Measurements from ENCODE around the gene NUDT2.
"Not testable (repeated sequence)": the region's sequence is repeated elsewhere in the genome, so short reads cannot be mapped to it uniquely, and the experiment has no call there.

NUDT2 gene

DNA sequence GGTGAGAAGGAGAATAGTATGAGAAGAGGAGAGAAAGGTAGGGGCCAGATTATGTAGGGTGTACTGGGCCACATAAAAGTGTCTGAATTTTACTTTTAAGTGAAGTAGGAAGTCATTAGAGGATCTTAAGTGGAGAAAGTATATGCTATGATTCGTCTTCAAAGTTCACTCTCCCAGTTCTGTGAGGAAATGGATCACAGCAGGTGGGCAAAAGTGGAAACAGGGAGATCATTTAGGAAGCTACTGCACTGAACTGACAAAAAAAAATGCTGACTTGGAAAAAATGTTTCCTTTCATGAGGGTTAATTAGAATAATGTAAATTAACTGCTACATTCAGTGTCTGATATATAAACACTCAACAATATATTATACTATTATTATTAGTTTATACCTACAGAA is 2.7 kb upstream of the NUDT2 start:
- peaks cover 20% of the 10 kb centered on the region for H3K4me1 Mint-ChIP-seq (ENCODE audit: low read depth)
- no peak overlapping the region for H3K27ac Mint-ChIP-seq
- no peak overlapping the region for H3K4me3 Mint-ChIP-seq

GRCh38 chr9:34328500-34328986 is 826 bp upstream of the NUDT2 start:
- peak overlapping the region; percentile 96 for H3K27ac Mint-ChIP-seq
- H3K36me3 Mint-ChIP-seq (ENCODE audit: low read depth) = no peaks in the 10 kb centered on the region
- H3K27me3 Mint-ChIP-seq (ENCODE audit: low read depth) = no peaks in the 10 kb centered on the region
- H3K4me1 Mint-ChIP-seq (ENCODE audit: low read depth) = peaks cover 29% of the 10 kb centered on the region
- no peaks in the 10 kb centered on the region for H3K9me3 Mint-ChIP-seq
- peak overlapping the region; percentile 93 for H3K4me3 Mint-ChIP-seq

More for the DNA sequence above, 2.7 kb upstream of the NUDT2 start:
- Mint-ChIP-seq H3K36me3 (ENCODE audit: low read depth) (no peaks in the 10 kb centered on the region), H3K27me3 (ENCODE audit: low read depth) (no peaks in the 10 kb centered on the region), H3K9me3 (no peaks in the 10 kb centered on the region)

DNA sequence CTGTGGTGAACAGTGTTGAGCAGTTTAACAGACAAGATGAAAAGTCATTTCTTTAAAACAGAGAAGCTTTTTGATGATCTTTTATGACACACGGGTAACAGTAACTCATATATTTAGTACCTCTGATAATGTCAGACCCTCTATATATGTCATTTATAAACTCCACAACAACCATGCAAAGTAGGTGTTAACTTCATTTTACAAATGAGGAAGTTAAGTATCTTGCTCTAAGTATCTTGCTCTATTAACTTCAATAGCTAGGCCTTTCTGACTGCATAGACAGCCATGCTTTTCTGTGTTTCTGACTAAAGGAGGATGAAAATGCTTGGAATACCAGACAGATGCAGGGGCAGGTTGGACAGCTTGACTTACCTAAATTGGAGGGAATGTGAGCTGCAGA is 1.8 kb downstream of the NUDT2 start:
- Mint-ChIP-seq H3K36me3 (ENCODE audit: low read depth) (no peaks in the 10 kb centered on the region), H3K4me1 (ENCODE audit: low read depth) (peaks cover 34% of the 10 kb centered on the region), H3K9me3 (no peaks in the 10 kb centered on the region), H3K4me3 (peak overlapping the region; percentile 14), H3K27me3 (ENCODE audit: low read depth) (no peaks in the 10 kb centered on the region), H3K27ac (peak overlapping the region; percentile 2)

- H3K9me3 Mint-ChIP-seq = no peaks in the 10 kb centered on the region
- H3K27me3 Mint-ChIP-seq (ENCODE audit: low read depth) = no peaks in the 10 kb centered on the region
- no peaks in the 10 kb centered on the region for H3K36me3 Mint-ChIP-seq (ENCODE audit: low read depth)
- H3K4me3 Mint-ChIP-seq = no peak overlapping the region
- H3K4me1 Mint-ChIP-seq (ENCODE audit: low read depth) = peaks cover 28% of the 10 kb centered on the region
- no peak overlapping the region for H3K27ac Mint-ChIP-seq
Observed at GRCh38 chr9:34332076-34332964, 3.0 kb downstream of the NUDT2 start.

DNA sequence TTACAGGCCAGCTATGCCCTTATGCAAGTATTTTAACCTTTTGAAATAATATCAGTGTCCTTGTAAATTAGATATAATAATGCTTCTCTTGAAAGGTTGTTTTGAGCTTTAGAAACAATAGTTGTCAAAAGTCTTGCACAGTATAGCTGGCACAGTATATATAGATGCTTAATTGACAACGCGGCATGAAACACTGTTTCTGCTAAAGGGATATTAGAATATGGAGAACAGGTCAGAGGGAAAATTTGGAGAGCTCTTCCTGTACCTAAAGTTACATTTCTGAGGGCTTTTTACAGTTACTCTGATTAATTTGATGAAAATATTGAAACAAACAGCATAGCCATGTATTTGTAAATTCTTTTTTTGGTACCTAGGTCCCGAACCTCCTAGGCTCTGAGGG is 4.5 kb downstream of the NUDT2 start:
- Mint-ChIP-seq H3K4me3 (no peak overlapping the region), H3K27ac (no peak overlapping the region), H3K4me1 (ENCODE audit: low read depth) (peaks cover 21% of the 10 kb centered on the region), H3K9me3 (no peaks in the 10 kb centered on the region), H3K36me3 (ENCODE audit: low read depth) (no peaks in the 10 kb centered on the region), H3K27me3 (ENCODE audit: low read depth) (no peaks in the 10 kb centered on the region)

- Mint-ChIP-seq H3K36me3 (ENCODE audit: low read depth) (peaks cover 2% of the 10 kb centered on the region), H3K4me1 (ENCODE audit: low read depth) (peaks cover 21% of the 10 kb centered on the region), H3K27ac (no peak overlapping the region), H3K9me3 (no peaks in the 10 kb centered on the region), H3K4me3 (no peak overlapping the region), H3K27me3 (ENCODE audit: low read depth) (no peaks in the 10 kb centered on the region)
Observed at GRCh38 chr9:34334337-34334824, 5.0 kb downstream of the NUDT2 start.

GRCh38 chr9:34334916-34335315 is 5.5 kb downstream of the NUDT2 start:
- H3K9me3 Mint-ChIP-seq = no peaks in the 10 kb centered on the region
- H3K4me1 Mint-ChIP-seq (ENCODE audit: low read depth) = peaks cover 21% of the 10 kb centered on the region
- no peak overlapping the region for H3K27ac Mint-ChIP-seq
- H3K4me3 Mint-ChIP-seq = no peak overlapping the region
- no peaks in the 10 kb centered on the region for H3K27me3 Mint-ChIP-seq (ENCODE audit: low read depth)
- peaks cover 2% of the 10 kb centered on the region for H3K36me3 Mint-ChIP-seq (ENCODE audit: low read depth)

GRCh38 chr9:34335376-34335775 is 6.0 kb downstream of the NUDT2 start:
- Mint-ChIP-seq H3K27me3 (ENCODE audit: low read depth) (no peaks in the 10 kb centered on the region), H3K4me3 (no peak overlapping the region), H3K27ac (no peak overlapping the region), H3K4me1 (ENCODE audit: low read depth) (peaks cover 18% of the 10 kb centered on the region), H3K9me3 (no peaks in the 10 kb centered on the region), H3K36me3 (ENCODE audit: low read depth) (peaks cover 6% of the 10 kb centered on the region)

GRCh38 chr9:34337403-34337802 is 8.0 kb downstream of the NUDT2 start:
- H3K4me3 Mint-ChIP-seq = no peak overlapping the region
- H3K9me3 Mint-ChIP-seq = no peaks in the 10 kb centered on the region
- no peaks in the 10 kb centered on the region for H3K27me3 Mint-ChIP-seq (ENCODE audit: low read depth)
- H3K36me3 Mint-ChIP-seq (ENCODE audit: low read depth) = peaks cover 7% of the 10 kb centered on the region
- H3K27ac Mint-ChIP-seq = no peak overlapping the region
- H3K4me1 Mint-ChIP-seq (ENCODE audit: low read depth) = peaks cover 8% of the 10 kb centered on the region

DNA sequence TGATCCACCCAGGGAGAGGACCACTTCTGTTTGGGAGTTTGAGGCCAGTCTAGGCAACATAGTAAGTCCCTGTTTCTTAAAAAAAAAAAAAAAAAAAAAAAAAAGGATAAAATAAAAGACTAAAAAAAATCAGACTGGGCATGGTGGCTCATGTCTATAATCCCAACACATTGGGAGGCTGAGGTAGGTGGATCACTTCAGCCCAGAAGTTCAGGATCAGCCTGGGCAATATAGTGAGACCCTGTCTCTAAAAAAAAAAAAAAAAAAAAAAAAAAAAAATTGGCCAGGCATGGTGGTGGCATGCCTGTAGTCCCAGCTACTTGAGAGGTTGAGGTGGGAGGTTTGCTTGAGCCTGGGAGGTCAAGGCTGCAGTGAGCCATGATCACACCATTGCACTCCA is 8.7 kb downstream of the NUDT2 start:
- not testable (repeated sequence) for H3K4me3 Mint-ChIP-seq; H3K36me3 Mint-ChIP-seq (ENCODE audit: low read depth); H3K9me3 Mint-ChIP-seq; H3K4me1 Mint-ChIP-seq (ENCODE audit: low read depth); H3K27ac Mint-ChIP-seq; H3K27me3 Mint-ChIP-seq (ENCODE audit: low read depth)

DNA sequence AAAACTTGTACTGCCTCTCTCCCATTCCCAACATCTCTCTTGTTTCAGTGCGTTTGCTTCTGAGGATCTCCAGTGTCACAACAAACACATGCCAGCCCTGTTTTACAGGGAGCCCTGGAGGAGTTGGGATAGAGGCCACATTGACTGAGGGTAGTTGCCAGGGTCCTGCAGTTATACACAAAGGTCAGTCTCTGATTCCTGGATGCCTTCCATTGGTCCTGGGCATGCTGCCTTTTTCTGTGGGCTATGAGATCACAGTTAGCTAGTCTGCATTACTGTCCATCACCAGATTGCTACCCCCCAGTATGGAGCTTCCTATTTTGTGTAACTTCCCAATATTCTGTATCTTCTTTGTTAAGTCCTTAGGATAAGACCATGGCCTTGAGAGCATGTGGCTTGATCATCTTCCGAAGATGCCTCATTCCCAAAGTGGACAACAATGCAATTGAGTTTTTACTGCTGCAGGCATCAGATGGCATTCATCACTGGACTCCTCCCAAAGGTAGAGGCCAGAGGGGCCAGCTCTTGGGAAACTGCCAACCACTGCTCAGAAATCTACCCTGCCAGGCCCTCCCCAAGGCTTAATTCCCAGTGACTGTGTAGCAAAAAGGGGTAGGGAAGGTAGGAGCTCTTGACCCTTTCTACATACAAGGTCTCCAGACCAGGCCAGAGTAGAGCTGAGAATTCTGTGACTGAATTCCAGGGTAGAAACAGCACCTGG is 9.5 kb downstream of the NUDT2 start:
- H3K27me3 Mint-ChIP-seq (ENCODE audit: low read depth) = no peaks in the 10 kb centered on the region
- no peak overlapping the region for H3K4me3 Mint-ChIP-seq
- H3K9me3 Mint-ChIP-seq = no peaks in the 10 kb centered on the region
- peaks cover 14% of the 10 kb centered on the region for H3K36me3 Mint-ChIP-seq (ENCODE audit: low read depth)
- H3K27ac Mint-ChIP-seq = no peak overlapping the region
- peaks cover 4% of the 10 kb centered on the region for H3K4me1 Mint-ChIP-seq (ENCODE audit: low read depth)

DNA sequence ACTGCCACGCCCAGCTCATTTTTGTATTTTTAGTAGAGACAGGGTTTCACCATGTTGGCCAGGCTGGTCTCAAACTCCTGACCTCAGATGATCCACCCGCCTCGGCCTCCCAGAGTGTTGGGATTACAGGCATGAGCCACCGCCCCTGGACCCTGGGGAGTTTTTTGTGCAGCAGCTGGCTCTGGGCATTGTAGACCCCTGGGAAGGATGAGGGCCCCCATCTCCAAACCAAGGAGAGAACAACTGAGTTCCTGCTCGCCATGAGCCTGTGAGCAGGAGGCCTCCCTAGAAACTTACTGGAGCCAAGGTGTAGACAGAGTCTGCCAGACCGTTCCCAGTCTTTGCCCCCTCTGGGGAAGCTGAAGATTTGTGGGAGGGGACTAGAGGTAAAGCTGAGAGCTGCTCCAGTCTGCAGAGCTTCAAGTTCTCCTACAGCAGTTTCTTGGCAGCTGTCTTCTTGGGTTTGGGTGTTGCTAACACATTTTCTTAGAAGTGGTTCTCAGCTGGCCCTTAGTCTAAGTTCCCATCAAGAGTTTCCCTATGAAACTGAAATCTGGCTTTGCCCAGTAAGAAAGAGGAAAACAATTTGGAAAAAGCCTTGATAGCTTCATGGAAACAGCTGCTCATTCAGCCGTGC is 12.4 kb downstream of the NUDT2 start:
- Mint-ChIP-seq H3K36me3 (ENCODE audit: low read depth) (peaks cover 14% of the 10 kb centered on the region), H3K9me3 (no peaks in the 10 kb centered on the region), H3K4me3 (no peak overlapping the region), H3K4me1 (ENCODE audit: low read depth) (no peaks in the 10 kb centered on the region), H3K27ac (no peak overlapping the region), H3K27me3 (ENCODE audit: low read depth) (no peaks in the 10 kb centered on the region)

GRCh38 chr9:34343090-34343489 is 13.7 kb downstream of the NUDT2 start:
- Mint-ChIP-seq H3K27ac (no peak overlapping the region), H3K4me1 (ENCODE audit: low read depth) (no peaks in the 10 kb centered on the region), H3K36me3 (ENCODE audit: low read depth) (peaks cover 16% of the 10 kb centered on the region), H3K4me3 (no peak overlapping the region), H3K9me3 (no peaks in the 10 kb centered on the region), H3K27me3 (ENCODE audit: low read depth) (no peaks in the 10 kb centered on the region)

DNA sequence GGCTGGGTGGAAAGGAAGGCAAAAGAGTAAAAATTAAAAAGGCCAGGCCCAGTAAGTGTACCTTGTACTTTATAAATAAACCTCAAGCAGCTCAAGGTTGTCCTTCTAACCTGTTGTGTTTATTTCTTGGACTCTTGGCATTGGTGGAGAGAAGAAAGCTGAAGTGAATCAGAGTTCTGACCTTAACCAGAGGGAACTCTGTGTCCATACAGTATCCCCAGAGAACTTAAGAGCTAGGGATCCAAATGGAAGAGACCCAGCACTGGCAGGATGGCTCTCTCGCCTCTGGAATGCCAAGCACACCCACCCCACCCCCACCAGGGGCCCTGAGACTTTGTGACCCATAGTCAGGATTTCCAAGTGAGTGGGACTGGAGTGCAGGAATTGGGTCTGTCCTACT is 14.2 kb downstream of the NUDT2 start:
- no peaks in the 10 kb centered on the region for H3K9me3 Mint-ChIP-seq
- H3K36me3 Mint-ChIP-seq (ENCODE audit: low read depth) = peaks cover 16% of the 10 kb centered on the region
- H3K27me3 Mint-ChIP-seq (ENCODE audit: low read depth) = no peaks in the 10 kb centered on the region
- no peaks in the 10 kb centered on the region for H3K4me1 Mint-ChIP-seq (ENCODE audit: low read depth)
- H3K27ac Mint-ChIP-seq = no peak overlapping the region
- no peak overlapping the region for H3K4me3 Mint-ChIP-seq

Data from T-helper 1 cell treated with Interleukin-12 subunit alpha and Interleukin-12 subunit beta and Interleukin-4 antibody, amounts not matched to agents 30 μg/mL and 1 μg/mL, for 36 hours (primary cell).